Cardiac muscle cell (in vitro differentiated cells and primary cell): ENCODE data around the gene ABL1. TPM values are rescaled to one million over a fixed set of nuclear protein-coding genes. Genes with fewer than 3 reads are reported as not detected.

ENCODE experiments used
- DNase-seq, 2 donors: peaks; one replicate each; pipeline versions ENCODE4 v3.0.0 to v3.0.0-alpha.2; 2010 to 2017; ENCODE audit warnings: low read depth in 1 of 2, low spot score in 1 of 2
- H3K27ac ChIP-seq: fragments of 200-600 bp; sonication (generic); 2 replicates; pipeline ENCODE4 v1.5.1; 2016
- H3K27me3 ChIP-seq: fragments of 200-600 bp; sonication (generic); 2 replicates; pipeline ENCODE4 v1.6.0; 2016; ENCODE audit warnings: control low read depth
- H3K36me3 ChIP-seq: fragments of 200-600 bp; sonication (generic); 2 replicates; pipeline ENCODE4 v1.5.1; 2016; ENCODE audit warnings: control low read depth
- H3K4me1 ChIP-seq: fragments of 200-600 bp; sonication (generic); 2 replicates; pipeline ENCODE4 v1.8.1; 2017; ENCODE audit warnings: low read depth, mild to moderate bottlenecking, mixed run types
- H3K4me3 ChIP-seq: fragments of 200-600 bp; sonication (generic); 2 replicates; pipeline ENCODE4 v1.5.1; 2016; ENCODE audit warnings: mild to moderate bottlenecking
- H3K9me3 ChIP-seq: fragments of 200-600 bp; sonication (generic); 2 replicates; pipeline ENCODE4 v1.5.1; 2017; ENCODE audit warnings: low read depth, mild to moderate bottlenecking, control low read depth
- CTCF ChIP-seq: IDR thresholded peaks from 2 replicates; pipeline ENCODE4 v1.5.1; 2012; ENCODE audit warnings: low read depth, mild to moderate bottlenecking, low read length
- polyA plus RNA-seq: library from polyadenylated mRNA; unstranded; fragments of >200 nt; fragmentation: Nextera tagmentation; extraction: Ambion mirVana; gene quantifications from 2 replicates; pipeline ENCODE4 v1.2.1, GENCODE V29; 2016
- total RNA-seq: library from RNA; depleted of rRNA; stranded (reverse); fragments of >200 nt; gene quantifications from 2 replicates; pipeline ENCODE4 v1.2.3, GENCODE V29; 2016

Gene ABL1
- total RNA-seq (71.6 and 97.1 TPM in 2 replicates), polyA plus RNA-seq (41.8 and 60.5 TPM in 2 replicates)

DNA sequence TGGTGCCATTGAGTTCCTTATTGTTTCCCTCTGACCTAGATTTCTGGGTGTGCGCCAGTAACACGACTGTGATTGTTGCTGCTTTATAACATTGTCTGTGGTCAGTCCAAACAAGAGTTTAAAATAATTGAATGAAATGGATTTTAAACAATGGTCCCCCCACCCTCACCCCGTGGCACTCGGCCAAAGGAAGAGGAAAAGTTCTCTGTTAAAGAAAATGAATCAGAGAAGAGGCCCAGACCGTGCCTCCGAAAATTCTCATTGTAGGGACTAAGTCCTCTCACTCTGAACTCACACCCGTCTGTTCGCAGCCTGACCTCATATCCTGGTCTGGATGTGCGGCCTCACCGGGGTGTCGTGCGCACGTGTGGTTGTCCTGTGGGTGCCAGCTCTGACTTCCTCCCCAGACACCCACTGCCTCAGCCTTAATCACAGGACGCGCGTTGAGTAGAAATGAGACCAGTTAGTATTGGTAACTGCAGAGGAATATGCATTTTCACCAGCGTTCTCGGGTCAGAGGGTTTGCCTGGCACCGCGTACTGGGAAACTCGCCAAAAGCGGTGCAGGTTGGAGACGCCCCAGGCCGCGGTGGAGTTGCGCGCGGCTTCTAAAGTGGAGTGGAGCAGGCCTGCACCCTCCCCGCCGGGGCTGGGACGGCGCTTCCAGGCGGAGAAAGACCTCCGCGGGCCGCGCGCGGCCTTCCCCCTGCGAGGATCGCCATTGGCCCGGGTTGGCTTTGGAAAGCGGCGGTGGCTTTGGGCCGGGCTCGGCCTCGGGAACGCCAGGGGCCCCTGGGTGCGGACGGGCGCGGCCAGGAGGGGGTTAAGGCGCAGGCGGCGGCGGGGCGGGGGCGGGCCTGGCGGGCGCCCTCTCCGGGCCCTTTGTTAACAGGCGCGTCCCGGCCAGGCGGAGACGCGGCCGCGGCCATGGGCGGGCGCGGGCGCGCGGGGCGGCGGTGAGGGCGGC, at the start of gene ABL1:
TSS of gene ABL1 (plus strand) at position 884 of the 966 bp plus-strand sequence. CDS start 193 bp downstream, outside the sequence.
- peak; percentile 81 to 82 for DNase-seq
- TF ChIP-seq CTCF, result no peak
- H3K27me3 ChIP-seq, result no peaks in the 10 kb centered on the region
- peak within 1 kb of the TSS; percentile 94 for H3K27ac ChIP-seq
- H3K9me3 ChIP-seq, result no peaks in the 10 kb centered on the region
- peaks cover 37% of the 10 kb centered on the region for H3K4me1 ChIP-seq
- peak within 1 kb of the TSS; percentile 81 for H3K4me3 ChIP-seq
- H3K36me3 ChIP-seq, result no peaks in the 10 kb centered on the region

DNA sequence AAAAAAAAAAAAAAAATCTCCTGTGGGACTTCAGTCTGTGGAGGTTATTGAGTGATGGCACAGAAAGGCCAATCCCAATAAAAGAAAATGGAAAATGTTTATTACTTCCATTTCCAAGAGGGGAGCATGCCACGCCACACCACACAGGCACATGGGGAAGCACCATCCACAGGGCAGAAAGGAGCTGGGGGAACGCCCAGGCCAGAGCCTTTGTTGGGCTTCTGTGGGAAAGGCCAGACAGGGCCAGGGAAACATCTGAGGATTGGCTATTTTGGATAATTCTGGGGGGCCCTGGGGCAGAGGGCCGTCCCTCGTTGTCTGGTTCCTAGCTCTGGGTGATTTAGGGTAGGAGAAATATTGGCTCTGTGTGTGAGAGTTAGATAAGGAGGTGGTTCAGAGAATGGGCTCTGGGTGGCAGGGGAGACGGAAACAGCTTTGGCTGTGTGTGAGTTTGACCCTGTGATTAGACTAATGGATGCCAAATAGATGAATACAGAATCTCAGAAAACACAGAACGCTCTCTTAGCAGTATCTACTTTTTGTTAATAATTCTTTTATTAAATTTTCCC, 49.0 kb upstream of the ABL1 start:
- no peak overlapping the region for H3K4me3 ChIP-seq
- H3K4me1 ChIP-seq, result peaks cover 6% of the 10 kb centered on the region
- no peak for TF ChIP-seq CTCF
- DNase-seq, result no peak
- H3K36me3 ChIP-seq, result no peaks in the 10 kb centered on the region
- no peak overlapping the region for H3K27ac ChIP-seq
- no peaks in the 10 kb centered on the region for H3K27me3 ChIP-seq
- H3K9me3 ChIP-seq, result no peaks in the 10 kb centered on the region

GRCh38 chr9:130786526-130786925, 48.5 kb upstream of the ABL1 start:
- no peak overlapping the region for H3K27ac ChIP-seq
- H3K9me3 ChIP-seq, result no peaks in the 10 kb centered on the region
- H3K36me3 ChIP-seq, result no peaks in the 10 kb centered on the region
- H3K4me1 ChIP-seq, result peaks cover 6% of the 10 kb centered on the region
- H3K4me3 ChIP-seq, result no peak overlapping the region
- no peak for DNase-seq
- no peak for TF ChIP-seq CTCF
- H3K27me3 ChIP-seq, result no peaks in the 10 kb centered on the region

DNA sequence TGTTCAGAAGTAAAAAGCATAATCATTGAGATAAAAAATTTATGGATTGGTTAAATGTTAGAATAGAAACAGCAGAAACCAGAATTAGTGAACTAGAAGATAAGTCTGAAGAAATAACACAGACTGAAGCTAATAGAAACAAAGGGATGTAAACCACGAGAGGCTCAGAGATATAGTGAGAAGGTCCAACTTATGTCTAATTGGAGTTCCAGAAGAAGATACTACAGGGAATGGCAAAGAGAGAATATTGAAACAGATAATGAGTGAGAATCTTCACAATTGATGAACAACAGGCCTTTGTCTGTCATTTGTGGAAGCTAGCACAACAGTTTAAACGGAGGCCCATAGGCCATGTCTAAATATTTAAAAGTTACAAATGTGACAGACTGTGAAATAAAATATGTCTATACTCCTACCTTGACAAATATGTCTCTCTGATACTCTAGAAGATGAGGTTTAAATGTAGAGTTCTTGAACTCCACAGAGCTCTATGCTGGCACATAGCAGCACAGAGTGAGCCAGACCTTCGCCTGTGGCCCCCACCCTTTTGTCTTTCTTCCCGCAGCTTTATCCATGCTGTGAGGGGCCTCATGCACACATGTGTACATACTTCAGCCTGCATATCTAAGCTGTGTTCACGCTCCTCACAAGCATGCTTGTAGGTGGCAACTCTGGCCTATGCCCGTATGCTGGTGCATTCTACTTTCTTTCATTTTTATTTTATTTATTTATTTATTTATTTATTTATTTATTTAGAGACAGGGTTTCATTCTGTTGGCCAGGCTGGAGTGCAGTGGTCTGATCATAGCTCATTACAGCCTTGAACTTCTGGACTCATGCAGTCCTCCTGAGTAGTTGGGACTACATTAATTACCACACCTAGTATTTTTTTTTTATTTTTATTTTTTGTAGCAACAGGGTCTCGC, 45.0 kb upstream of the ABL1 start:
- Histone ChIP-seq H3K27ac (no peak overlapping the region), H3K9me3 (no peaks in the 10 kb centered on the region), H3K4me1 (no peaks in the 10 kb centered on the region), H3K36me3 (no peaks in the 10 kb centered on the region), H3K4me3 (no peak overlapping the region), H3K27me3 (no peaks in the 10 kb centered on the region)
- DNase-seq, result no peak
- TF ChIP-seq CTCF, result no peak

- Histone ChIP-seq H3K36me3 (no peaks in the 10 kb centered on the region), H3K9me3 (no peaks in the 10 kb centered on the region), H3K4me1 (no peaks in the 10 kb centered on the region), H3K27ac (no peak overlapping the region), H3K27me3 (no peaks in the 10 kb centered on the region), H3K4me3 (no peak overlapping the region)
- no peak for TF ChIP-seq CTCF
- DNase-seq, result no peak
Measured at GRCh38 chr9:130791303-130791894, 43.7 kb upstream of the ABL1 start.
